Gastrocnemius medialis (tissue), 4 donors: ENCODE measurements around the gene HMGXB4. TPM values are rescaled to one million over a fixed set of nuclear protein-coding genes. Genes with fewer than 3 reads are reported as not detected.

Experiments used
- ATAC-seq, 2 donors: fragments of 150-250 bp; one replicate each; pipeline ENCODE4 v1.9.1; 2016
- DNase-seq, 2 donors: peaks; one replicate each; pipeline ENCODE4 v3.0.0-alpha.2; 2019
- H3K27ac ChIP-seq, 4 donors: fragments of 200-600 bp; sonication (generic); 1 replicate in 1 of 4; 2 replicates in 3 of 4; pipeline ENCODE4 v1.5.1; 2016 to 2018; ENCODE audit warnings: mild to moderate bottlenecking in 2 of 4, moderate library complexity in 1 of 4
- H3K27me3 ChIP-seq, 3 donors: fragments of 200-600 bp; sonication (generic) in 2 of 3; 1 replicate in 1 of 3; 2 replicates in 2 of 3; pipeline versions ENCODE4 v1.5.1 to v1.6.0; 2016 to 2019; ENCODE audit warnings: mild to moderate bottlenecking in 1 of 3, moderate library complexity in 1 of 3
- H3K36me3 ChIP-seq, 2 donors: fragments of 200-600 bp; sonication (generic) in 1 of 2; one replicate each; pipeline ENCODE4 v1.5.1; 2017 to 2018
- H3K4me1 ChIP-seq, 2 donors: fragments of 200-600 bp; sonication (generic) in 1 of 2; one replicate each; pipeline ENCODE4 v1.5.1; 2016 to 2017; ENCODE audit warnings: mild to moderate bottlenecking in 2 of 2
- H3K4me3 ChIP-seq, 4 donors: fragments of 200-600 bp; sonication (generic) in 3 of 4; 1 replicate in 1 of 4; 2 replicates in 3 of 4; pipeline ENCODE4 v1.5.1; 2016 to 2019; ENCODE audit warnings: mild to moderate bottlenecking in 2 of 4
- H3K9me3 ChIP-seq, 3 donors: fragments of 200-600 bp; sonication (generic) in 2 of 3; 1 replicate in 1 of 3; 2 replicates in 2 of 3; pipeline ENCODE4 v1.5.1; 2016 to 2019
- POLR2A ChIP-seq, 2 donors: fragments of 450-650 bp; IDR thresholded peaks; one replicate each; pipeline ENCODE4 v1.6.1; 2017; ENCODE audit warnings: antibody characterized with exemption in 2 of 2, mild to moderate bottlenecking in 2 of 2, moderate library complexity in 2 of 2
- in situ Hi-C, 4 donors: fragments of 200-750 bp; cut with MboI; loops; one replicate each; pipeline versions ENCODE4 v1.15.0 to v1.8.0; 2017; ENCODE audit warnings: low sequenced_read_pairs in 4 of 4
- intact Hi-C: fragments of 100-400 bp; cut with DNase I; formaldehyde crosslinking; loops from one replicate; pipeline ENCODE4 v1.15.1; 2023; ENCODE audit warnings: low total_unique reads
- microRNA-seq, 2 donors: library from miRNA; unstranded; fragments of <30 nt; microRNA quantifications; one replicate each; pipeline ENCODE4, GENCODE V29; 2016; ENCODE audit warnings: borderline replicate concordance in 2 of 2
- total RNA-seq, 4 donors: library from RNA; depleted of rRNA; stranded (reverse); fragments of >200 nt; gene quantifications; one replicate each; pipeline versions ENCODE4 v1.1.0 to v1.2.3, GENCODE V29; 2016
- TF ChIP-seq, protein P1 (sequence below), 5 experiments: fragments of 450-650 bp in 3 of 5; fragments of 200-600 bp in 2 of 5; sonication (generic) in 2 of 5; IDR thresholded peaks in 4 of 5; conservative IDR thresholded peaks in 1 of 5; 1 replicate in 4 of 5; 2 replicates in 1 of 5; pipeline ENCODE4 v1.5.1; 2016 to 2019; ENCODE audit warnings: antibody characterized with exemption in 5 of 5, mild to moderate bottlenecking in 3 of 5, moderate library complexity in 3 of 5

Gene HMGXB4
- total RNA-seq, 4 donors from 2014 or later, result 8.3 to 19.2 (median 12.4) TPM

DNA sequence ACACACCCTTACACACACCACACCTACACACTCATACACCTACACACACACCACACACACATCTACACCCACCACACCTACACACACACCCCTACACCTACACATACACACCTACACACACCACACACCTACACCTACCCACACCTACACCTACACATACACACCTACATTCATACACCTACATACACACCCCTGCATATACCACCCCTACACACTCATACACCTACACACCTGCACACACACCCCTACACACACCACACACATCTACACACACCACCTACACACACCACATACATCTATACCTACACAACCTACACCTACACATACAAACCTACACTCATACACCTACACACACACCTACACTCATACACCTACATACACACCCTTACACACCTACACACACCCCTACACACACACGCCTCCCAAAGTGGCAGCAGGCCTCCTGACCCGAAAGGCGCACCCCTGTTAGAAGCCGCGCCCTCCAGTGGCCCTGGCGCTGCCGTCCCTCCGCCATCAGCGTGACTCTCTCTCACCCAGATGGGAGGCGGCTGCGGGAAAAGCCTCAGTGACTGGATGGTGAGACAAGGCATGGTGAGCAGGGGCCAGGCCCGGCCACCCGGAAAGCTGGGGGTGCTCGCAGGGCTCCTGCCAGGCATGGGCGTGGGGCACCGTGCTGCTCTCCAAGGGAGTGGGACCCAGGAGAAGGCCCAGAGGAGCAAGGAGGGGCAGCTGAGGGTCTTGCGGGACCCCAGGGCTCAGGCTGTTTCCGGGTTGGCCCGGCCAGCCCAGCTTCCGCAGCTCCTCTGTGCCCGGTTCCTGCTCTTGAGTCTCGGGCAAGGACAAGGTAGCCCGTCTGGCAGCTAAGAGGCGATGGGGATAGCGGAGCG lies 86.6 kb downstream of the HMGXB4 start:
- intact Hi-C loops, result no loop called here
- peak overlapping the region in 1 of 4 donors; percentile 36 for H3K27ac ChIP-seq
- H3K27me3 ChIP-seq, result no peaks in the 10 kb centered on the region
- no peak for DNase-seq
- no peaks in the 10 kb centered on the region for H3K9me3 ChIP-seq
- no peaks in the 10 kb centered on the region for H3K4me1 ChIP-seq
- peaks cover 0 to 88% of the 10 kb centered on the region in 2 donors for H3K36me3 ChIP-seq
- no peak overlapping the region for H3K4me3 ChIP-seq
- in situ Hi-C loops, result loop anchor here in 2 of 4 donors (25.0 kb wide), 1 partner anchor 243 kb away; no protein-coding TSS in a partner anchor
- TF ChIP-seq POLR2A (IDR thresholded peaks at IDR 0.05), result no peak
- TF ChIP-seq, protein P1, sequence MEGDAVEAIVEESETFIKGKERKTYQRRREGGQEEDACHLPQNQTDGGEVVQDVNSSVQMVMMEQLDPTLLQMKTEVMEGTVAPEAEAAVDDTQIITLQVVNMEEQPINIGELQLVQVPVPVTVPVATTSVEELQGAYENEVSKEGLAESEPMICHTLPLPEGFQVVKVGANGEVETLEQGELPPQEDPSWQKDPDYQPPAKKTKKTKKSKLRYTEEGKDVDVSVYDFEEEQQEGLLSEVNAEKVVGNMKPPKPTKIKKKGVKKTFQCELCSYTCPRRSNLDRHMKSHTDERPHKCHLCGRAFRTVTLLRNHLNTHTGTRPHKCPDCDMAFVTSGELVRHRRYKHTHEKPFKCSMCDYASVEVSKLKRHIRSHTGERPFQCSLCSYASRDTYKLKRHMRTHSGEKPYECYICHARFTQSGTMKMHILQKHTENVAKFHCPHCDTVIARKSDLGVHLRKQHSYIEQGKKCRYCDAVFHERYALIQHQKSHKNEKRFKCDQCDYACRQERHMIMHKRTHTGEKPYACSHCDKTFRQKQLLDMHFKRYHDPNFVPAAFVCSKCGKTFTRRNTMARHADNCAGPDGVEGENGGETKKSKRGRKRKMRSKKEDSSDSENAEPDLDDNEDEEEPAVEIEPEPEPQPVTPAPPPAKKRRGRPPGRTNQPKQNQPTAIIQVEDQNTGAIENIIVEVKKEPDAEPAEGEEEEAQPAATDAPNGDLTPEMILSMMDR (IDR thresholded peaks at IDR 0.05 in 4 of 5, conservative IDR thresholded peaks at IDR 0.05 in 1 of 5), result no peak
- ATAC-seq, result no peak

- intact Hi-C loops, result no loop called here
- ATAC-seq (no peak), DNase-seq (no peak)
- H3K36me3 ChIP-seq, result peaks cover 0 to 79% of the 10 kb centered on the region in 2 donors
- in situ Hi-C loops, result loop anchor here in 2 of 4 donors (25.0 kb wide), 1 partner anchor 242 kb away; no protein-coding TSS in a partner anchor
- H3K4me1 ChIP-seq, result peaks cover 4 to 11% of the 10 kb centered on the region in 2 donors
- H3K27ac ChIP-seq, result no peak overlapping the region
- TF ChIP-seq, protein P1 (IDR thresholded peaks at IDR 0.05 in 4 of 5, conservative IDR thresholded peaks at IDR 0.05 in 1 of 5), result no peak
- TF ChIP-seq POLR2A (IDR thresholded peaks at IDR 0.05), result no peak
- no peaks in the 10 kb centered on the region for H3K9me3 ChIP-seq
- H3K27me3 ChIP-seq, result no peaks in the 10 kb centered on the region
- H3K4me3 ChIP-seq, result no peak overlapping the region
These were observed 87.8 kb downstream of the HMGXB4 start for GRCh38 chr22:35344956-35345690.

Small RNAs within 50 kb of the gene (microRNA-seq; reads per million reads assigned to microRNA genes)
- 4.3 to 7.1 reads per million in 2 donors for gene MIR3909
- gene MIR6069, result 0 reads per million in 2 donors

Other genes starting within 250 kb of the HMGXB4 start
- under 1 TPM in 1 of 4 donors, not detected in 3; 0.34 TPM for gene ISX, start 191.3 kb upstream of the HMGXB4 start, total RNA-seq
- gene TOM1, start 42.4 kb downstream of the HMGXB4 start, total RNA-seq, result 100 to 1,000 TPM; 363 to 609 (median 425) TPM
- 100 to 1,000 TPM in 1 of 4 donors, 10 to 100 TPM in 3; 11.4 to 131 (median 22.2) TPM for gene HMOX1, start 123.6 kb downstream of the HMGXB4 start, total RNA-seq
- 10 to 100 TPM in 3 of 4 donors, 1 to 10 TPM in 1; 7.1 to 19.3 (median 14.9) TPM for gene MCM5, start 142.6 kb downstream of the HMGXB4 start, total RNA-seq